Measurements from ENCODE around the gene DNAJB2. TPM values are rescaled to one million over a fixed set of nuclear protein-coding genes. Genes with fewer than 3 reads are reported as not detected.

Gene DNAJB2
- total RNA-seq, 1 experiment from 2014 or later = 36.2 TPM

- BruUV-seq (replicated peaks) = no TSS peak
- ChIA-PET CTCF (interaction anchor here (1.8 to 4.5 kb wide), 2 partner anchors 19 to 85 kb away, joined by 3 to 71 read pairs; partner anchors contain the start of gene DNAJB2), POLR2A (no interaction called here), RAD21 (ENCODE audit: low non-redundant PET in 1 of 2, low total read pairs in 2 of 2, uncharacterized antibody in 2 of 2, unreplicated experiment in 2 of 2) (no interaction called here)
- Histone ChIP-seq H3K9me2 (ENCODE audit: insufficient read depth) (no peaks in the 10 kb centered on the region), H3K36me3 (ENCODE audit: control insufficient read depth in 1 of 2, insufficient read depth in 2 of 2, low read length in 2 of 2) (no peaks in the 10 kb centered on the region), H3K9me3 (ENCODE audit: control insufficient read depth in 1 of 2, insufficient read depth in 1 of 2, low read depth in 1 of 2, low read length in 2 of 2) (no peaks in the 10 kb centered on the region), H3K4me1 (ENCODE audit: control insufficient read depth in 1 of 2, insufficient read depth in 2 of 2, low read length in 2 of 2) (peaks cover 3 to 17% of the 10 kb centered on the region in 2 experiments; a peak in 3 of 4 replicates), H2AFZ (ENCODE audit: low read depth, low read length, poor library complexity, severe bottlenecking) (no peak overlapping the region), H3K4me2 (ENCODE audit: low read length) (no peak overlapping the region), H4K20me1 (ENCODE audit: insufficient read depth) (no peaks in the 10 kb centered on the region), H3K27ac (ENCODE audit: low read depth, low read length) (no peak overlapping the region), H3K9ac (ENCODE audit: low read length) (no peak overlapping the region), H3K27me3 (ENCODE audit: insufficient read depth, low read length) (peaks cover 15% of the 10 kb centered on the region; the same call in 1 of the 2 replicates), H3K4me3 (replicated peaks in 1 of 2; ENCODE audit: low read depth in 1 of 2, low read length in 2 of 2) (no peak overlapping the region), H3K79me2 (ENCODE audit: insufficient read depth, low read length) (no peaks in the 10 kb centered on the region)
- ATAC-seq (no peak), DNase-seq (ENCODE audit: low read depth, low spot score) (no peak)
- no peak for TF ChIP-seq ATF3 (IDR thresholded peaks at IDR 0.05)
- no peak for TF ChIP-seq REST (IDR thresholded peaks at IDR 0.05; ENCODE audit: low read depth)
- no peak for TF ChIP-seq CTCF (IDR thresholded peaks at IDR 0.05 in 2 of 3, conservative IDR thresholded peaks at IDR 0.05 in 1 of 3; ENCODE audit: borderline replicate concordance in 1 of 3, insufficient read depth in 1 of 3, low read depth in 2 of 3, low read length in 2 of 3)
- TF ChIP-seq EZH2phosphoT487 (IDR thresholded peaks at IDR 0.05; ENCODE audit: borderline replicate concordance) = no peak
- no peak for TF ChIP-seq EGR1 (IDR thresholded peaks at IDR 0.05; ENCODE audit: low read depth)
- no peak for TF ChIP-seq EZH2 (IDR thresholded peaks at IDR 0.05)
- no peak for TF ChIP-seq ELF1 (IDR thresholded peaks at IDR 0.05; ENCODE audit: borderline replicate concordance, low read depth)
- TF ChIP-seq YY1 (IDR thresholded peaks at IDR 0.05; ENCODE audit: extremely low read depth, insufficient replicate concordance, low read depth, low read length) = no peak
- no peak for TF ChIP-seq ZNF274 (IDR thresholded peaks at IDR 0.05; ENCODE audit: low read depth, low read length)
- intact Hi-C loops (cut with micrococcal nuclease) = loop anchor here (5.0 kb wide), 2 partner anchors 70 to 240 kb away; partner anchors contain the start of genes ANKZF1 and ATG9A
Observed at GRCh38 chr2:219296631-219297391, 17.6 kb downstream of the DNAJB2 start.
